T-helper 2 cell treated with Interferon-gamma antibody and Interleukin-4, amounts not matched to agents 5 μg/mL and 100 μg/mL, for 36 hours (primary cell): ENCODE results near the gene KRT3.
"Not testable (repeated sequence)": the region's sequence is repeated elsewhere in the genome, so short reads cannot be mapped to it uniquely, and the experiment has no call there.

Experiments
- DNase-seq: peaks from one replicate; pipeline ENCODE4 v3.0.0; 2021; ENCODE audit warnings: low spot score
- H3K27ac Mint-ChIP-seq: one replicate; pipeline ENCODE4 v1.8.0; 2021; ENCODE audit warnings: mild to moderate bottlenecking, mixed read lengths
- H3K27me3 Mint-ChIP-seq: one replicate; pipeline ENCODE4 v1.8.0; 2021; ENCODE audit warnings: low read depth, mixed read lengths
- H3K36me3 Mint-ChIP-seq: one replicate; pipeline ENCODE4 v1.8.0; 2021; ENCODE audit warnings: low read depth, mixed read lengths
- H3K4me1 Mint-ChIP-seq: one replicate; pipeline ENCODE4 v1.8.0; 2021; ENCODE audit warnings: low read depth, mixed read lengths
- H3K4me3 Mint-ChIP-seq: one replicate; pipeline ENCODE4 v1.8.0; 2022; ENCODE audit warnings: mild to moderate bottlenecking, moderate library complexity, mixed read lengths
- H3K9me3 Mint-ChIP-seq: one replicate; pipeline ENCODE4 v1.8.0; 2021; ENCODE audit warnings: mixed read lengths

The KRT3 gene

GRCh38 chr12:52766351-52767019 lies 29.4 kb downstream of the KRT3 start:
- DNase-seq = no peak
- H3K4me1 Mint-ChIP-seq = no peaks in the 10 kb centered on the region
- peaks cover 20% of the 10 kb centered on the region for H3K27me3 Mint-ChIP-seq
- no peak overlapping the region for H3K4me3 Mint-ChIP-seq
- no peak overlapping the region for H3K27ac Mint-ChIP-seq
- H3K9me3 Mint-ChIP-seq = peaks cover 3% of the 10 kb centered on the region
- H3K36me3 Mint-ChIP-seq = no peaks in the 10 kb centered on the region

GRCh38 chr12:52765702-52766101 lies 30.2 kb downstream of the KRT3 start:
- Mint-ChIP-seq H3K36me3 (no peaks in the 10 kb centered on the region), H3K9me3 (peaks cover 8% of the 10 kb centered on the region), H3K4me3 (no peak overlapping the region), H3K4me1 (no peaks in the 10 kb centered on the region), H3K27me3 (peaks cover 20% of the 10 kb centered on the region), H3K27ac (no peak overlapping the region)
- DNase-seq = no peak

- Mint-ChIP-seq H3K4me3 (no peak overlapping the region), H3K27me3 (peaks cover 20% of the 10 kb centered on the region), H3K27ac (no peak overlapping the region), H3K36me3 (no peaks in the 10 kb centered on the region), H3K9me3 (peaks cover 14% of the 10 kb centered on the region), H3K4me1 (no peaks in the 10 kb centered on the region)
- no peak for DNase-seq
These were observed 31.9 kb downstream of the KRT3 start for GRCh38 chr12:52763991-52764390.

- Mint-ChIP-seq H3K36me3 (no peaks in the 10 kb centered on the region), H3K4me1 (no peaks in the 10 kb centered on the region), H3K9me3 (peaks cover 14% of the 10 kb centered on the region), H3K27ac (no peak overlapping the region), H3K4me3 (no peak overlapping the region), H3K27me3 (peaks cover 20% of the 10 kb centered on the region)
- DNase-seq = no peak
These were observed 32.8 kb downstream of the KRT3 start for GRCh38 chr12:52763036-52763659.

- H3K9me3 Mint-ChIP-seq = peaks cover 14% of the 10 kb centered on the region
- H3K4me1 Mint-ChIP-seq = no peaks in the 10 kb centered on the region
- H3K4me3 Mint-ChIP-seq = no peak overlapping the region
- no peaks in the 10 kb centered on the region for H3K36me3 Mint-ChIP-seq
- H3K27ac Mint-ChIP-seq = no peak overlapping the region
- H3K27me3 Mint-ChIP-seq = peaks cover 17% of the 10 kb centered on the region
- DNase-seq = no peak
These were observed 34.1 kb downstream of the KRT3 start for GRCh38 chr12:52761802-52762201.

GRCh38 chr12:52761218-52761617 lies 34.7 kb downstream of the KRT3 start:
- not testable (repeated sequence) for H3K4me1 Mint-ChIP-seq, DNase-seq, H3K36me3 Mint-ChIP-seq, H3K4me3 Mint-ChIP-seq, H3K27ac Mint-ChIP-seq
- H3K9me3 Mint-ChIP-seq = peaks cover 14% of the 10 kb centered on the region
- H3K27me3 Mint-ChIP-seq = peaks cover 15% of the 10 kb centered on the region

GRCh38 chr12:52760623-52761022 lies 35.3 kb downstream of the KRT3 start:
- Mint-ChIP-seq H3K9me3 (peaks cover 14% of the 10 kb centered on the region), H3K36me3 (no peaks in the 10 kb centered on the region), H3K27me3 (peaks cover 10% of the 10 kb centered on the region), H3K27ac (no peak overlapping the region), H3K4me1 (no peaks in the 10 kb centered on the region), H3K4me3 (no peak overlapping the region)
- DNase-seq = no peak

- H3K27me3 Mint-ChIP-seq = peaks cover 13% of the 10 kb centered on the region
- DNase-seq = no peak
- H3K27ac Mint-ChIP-seq = no peak overlapping the region
- H3K4me3 Mint-ChIP-seq = no peak overlapping the region
- H3K4me1 Mint-ChIP-seq = no peaks in the 10 kb centered on the region
- peaks cover 14% of the 10 kb centered on the region for H3K9me3 Mint-ChIP-seq
- H3K36me3 Mint-ChIP-seq = no peaks in the 10 kb centered on the region
These were observed 36.2 kb downstream of the KRT3 start for GRCh38 chr12:52759695-52760094.

- H3K9me3 Mint-ChIP-seq = peaks cover 14% of the 10 kb centered on the region
- no peak overlapping the region for H3K27ac Mint-ChIP-seq
- no peaks in the 10 kb centered on the region for H3K36me3 Mint-ChIP-seq
- peaks cover 12% of the 10 kb centered on the region for H3K27me3 Mint-ChIP-seq
- no peak for DNase-seq
- no peaks in the 10 kb centered on the region for H3K4me1 Mint-ChIP-seq
- no peak overlapping the region for H3K4me3 Mint-ChIP-seq
These were observed 36.7 kb downstream of the KRT3 start for GRCh38 chr12:52759218-52759617.

- no peak for DNase-seq
- Mint-ChIP-seq H3K27me3 (peaks cover 6% of the 10 kb centered on the region), H3K36me3 (no peaks in the 10 kb centered on the region)
These were observed 38.3 kb downstream of the KRT3 start for GRCh38 chr12:52757449-52758176.

GRCh38 chr12:52756281-52756960 lies 39.5 kb downstream of the KRT3 start:
- Mint-ChIP-seq H3K9me3 (peaks cover 11% of the 10 kb centered on the region), H3K4me1 (peaks cover under 1% of the 10 kb centered on the region), H3K4me3 (no peak overlapping the region), H3K27ac (no peak overlapping the region), H3K36me3 (no peaks in the 10 kb centered on the region), H3K27me3 (peaks cover 6% of the 10 kb centered on the region)
- DNase-seq = no peak

More at GRCh38 chr12:52757449-52758176, 38.3 kb downstream of the KRT3 start:
- Mint-ChIP-seq H3K4me3 (no peak overlapping the region), H3K27ac (no peak overlapping the region), H3K4me1 (no peaks in the 10 kb centered on the region), H3K9me3 (peaks cover 14% of the 10 kb centered on the region)

- Mint-ChIP-seq H3K27me3 (peaks cover 13% of the 10 kb centered on the region), H3K27ac (no peak overlapping the region), H3K9me3 (peaks cover 5% of the 10 kb centered on the region), H3K4me3 (no peak overlapping the region), H3K4me1 (peaks cover 8% of the 10 kb centered on the region), H3K36me3 (no peaks in the 10 kb centered on the region)
- DNase-seq = no peak
These were observed 40.4 kb downstream of the KRT3 start for GRCh38 chr12:52755533-52755932.

- H3K36me3 Mint-ChIP-seq = no peaks in the 10 kb centered on the region
- H3K9me3 Mint-ChIP-seq = no peaks in the 10 kb centered on the region
- no peak overlapping the region for H3K4me3 Mint-ChIP-seq
- DNase-seq = no peak
- peaks cover 12% of the 10 kb centered on the region for H3K27me3 Mint-ChIP-seq
- H3K27ac Mint-ChIP-seq = no peak overlapping the region
- peaks cover 15% of the 10 kb centered on the region for H3K4me1 Mint-ChIP-seq
These were observed 41.8 kb downstream of the KRT3 start for GRCh38 chr12:52754135-52754534.

GRCh38 chr12:52753283-52753682 lies 42.6 kb downstream of the KRT3 start:
- Mint-ChIP-seq H3K36me3 (no peaks in the 10 kb centered on the region), H3K9me3 (no peaks in the 10 kb centered on the region), H3K27me3 (peaks cover 13% of the 10 kb centered on the region), H3K27ac (no peak overlapping the region), H3K4me1 (peaks cover 20% of the 10 kb centered on the region), H3K4me3 (no peak overlapping the region)
- DNase-seq = no peak
